Measurements from ENCODE around the gene MYO9A. TPM values are rescaled to one million over a fixed set of nuclear protein-coding genes. Genes with fewer than 3 reads are reported as not detected.
A peak's percentile ranks its signal among the peaks of the same experiment; 100 is the strongest.

Gene MYO9A
- total RNA-seq, 2 donors from 2014 or later, result 34.9 to 36.4 TPM

- H3K27ac ChIP-seq (ENCODE audit: low read depth, low read length), result no peak overlapping the region
- H3K9me3 ChIP-seq (ENCODE audit: control insufficient read depth, low read length), result no peaks in the 10 kb centered on the region
- peaks cover 68% of the 10 kb centered on the region for H3K27me3 ChIP-seq (ENCODE audit: control insufficient read depth, insufficient read depth, low read length, poor library complexity, severe bottlenecking)
- H3K4me3 Mint-ChIP-seq, result peak overlapping the region; percentile 9
- no peak overlapping the region for H3K27ac Mint-ChIP-seq
- TF ChIP-seq, protein P1, sequence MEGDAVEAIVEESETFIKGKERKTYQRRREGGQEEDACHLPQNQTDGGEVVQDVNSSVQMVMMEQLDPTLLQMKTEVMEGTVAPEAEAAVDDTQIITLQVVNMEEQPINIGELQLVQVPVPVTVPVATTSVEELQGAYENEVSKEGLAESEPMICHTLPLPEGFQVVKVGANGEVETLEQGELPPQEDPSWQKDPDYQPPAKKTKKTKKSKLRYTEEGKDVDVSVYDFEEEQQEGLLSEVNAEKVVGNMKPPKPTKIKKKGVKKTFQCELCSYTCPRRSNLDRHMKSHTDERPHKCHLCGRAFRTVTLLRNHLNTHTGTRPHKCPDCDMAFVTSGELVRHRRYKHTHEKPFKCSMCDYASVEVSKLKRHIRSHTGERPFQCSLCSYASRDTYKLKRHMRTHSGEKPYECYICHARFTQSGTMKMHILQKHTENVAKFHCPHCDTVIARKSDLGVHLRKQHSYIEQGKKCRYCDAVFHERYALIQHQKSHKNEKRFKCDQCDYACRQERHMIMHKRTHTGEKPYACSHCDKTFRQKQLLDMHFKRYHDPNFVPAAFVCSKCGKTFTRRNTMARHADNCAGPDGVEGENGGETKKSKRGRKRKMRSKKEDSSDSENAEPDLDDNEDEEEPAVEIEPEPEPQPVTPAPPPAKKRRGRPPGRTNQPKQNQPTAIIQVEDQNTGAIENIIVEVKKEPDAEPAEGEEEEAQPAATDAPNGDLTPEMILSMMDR (conservative IDR thresholded peaks at IDR 0.05), result no peak
- H3K9ac ChIP-seq (ENCODE audit: extremely low read depth, low read length, poor library complexity, severe bottlenecking), result no peak overlapping the region
- H3K4me3 ChIP-seq (ENCODE audit: low read length), result peak overlapping the region; percentile 48
- H3K4me1 ChIP-seq (ENCODE audit: control insufficient read depth, insufficient read depth, low read length), result peaks cover 10% of the 10 kb centered on the region
- peaks cover 8% of the 10 kb centered on the region for H3K36me3 Mint-ChIP-seq (ENCODE audit: low read depth)
- peaks cover 51% of the 10 kb centered on the region for H3K27me3 Mint-ChIP-seq (ENCODE audit: insufficient read depth)
- DNase-seq, result no peak
- peaks cover 14% of the 10 kb centered on the region for H3K4me1 Mint-ChIP-seq
- no peaks in the 10 kb centered on the region for H3K36me3 ChIP-seq (ENCODE audit: control insufficient read depth, insufficient read depth, low read length)
- WGBS, 2 experiments (ENCODE audit: insufficient coverage in 1 of 2, insufficient read length in 1 of 2), result 88 to 98% methylated on average over 3 of the region's 4 CpGs
- no peaks in the 10 kb centered on the region for H3K9me3 Mint-ChIP-seq
These were observed 23.5 kb upstream of the MYO9A start for GRCh38 chr15:72141171-72142084.

DNA sequence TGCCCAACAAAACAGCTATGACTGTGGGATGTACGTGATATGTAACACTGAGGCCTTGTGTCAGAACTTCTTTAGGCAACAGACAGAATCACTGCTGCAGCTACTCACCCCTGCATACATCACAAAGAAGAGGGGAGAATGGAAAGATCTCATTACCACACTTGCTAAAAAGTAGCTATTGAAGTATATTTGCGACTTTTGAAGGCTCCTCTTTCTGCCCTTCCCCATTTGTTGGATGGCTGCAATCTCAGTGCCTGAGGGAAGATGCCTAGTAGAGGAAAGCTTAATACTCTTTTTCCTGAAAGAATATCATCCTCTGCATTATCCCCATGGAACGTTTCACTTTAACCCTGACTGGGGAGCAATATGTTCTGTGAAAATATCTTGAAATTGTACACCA lies 22.1 kb upstream of the MYO9A start:
- peaks cover 8% of the 10 kb centered on the region for H3K36me3 Mint-ChIP-seq (ENCODE audit: low read depth)
- Histone ChIP-seq H3K4me3 (ENCODE audit: low read length) (no peak overlapping the region), H3K9me3 (ENCODE audit: control insufficient read depth, low read length) (no peaks in the 10 kb centered on the region), H3K27ac (ENCODE audit: low read depth, low read length) (no peak overlapping the region), H3K36me3 (ENCODE audit: control insufficient read depth, insufficient read depth, low read length) (no peaks in the 10 kb centered on the region), H3K27me3 (ENCODE audit: control insufficient read depth, insufficient read depth, low read length, poor library complexity, severe bottlenecking) (peaks cover 55% of the 10 kb centered on the region), H3K4me1 (ENCODE audit: control insufficient read depth, insufficient read depth, low read length) (peaks cover 10% of the 10 kb centered on the region), H3K9ac (ENCODE audit: extremely low read depth, low read length, poor library complexity, severe bottlenecking) (no peak overlapping the region)
- no peak overlapping the region for H3K27ac Mint-ChIP-seq
- H3K4me1 Mint-ChIP-seq, result peaks cover 12% of the 10 kb centered on the region
- 94 to 95% methylated on average over 2 to 3 of the region's 3 CpGs for WGBS, 2 experiments (ENCODE audit: insufficient coverage in 1 of 2, insufficient read length in 1 of 2)
- H3K4me3 Mint-ChIP-seq, result no peak overlapping the region
- TF ChIP-seq, protein P1 (conservative IDR thresholded peaks at IDR 0.05), result no peak
- peaks cover 44% of the 10 kb centered on the region for H3K27me3 Mint-ChIP-seq (ENCODE audit: insufficient read depth)
- no peaks in the 10 kb centered on the region for H3K9me3 Mint-ChIP-seq
- no peak for DNase-seq

- no peaks in the 10 kb centered on the region for H3K9me3 Mint-ChIP-seq
- Histone ChIP-seq H3K27ac (ENCODE audit: low read depth, low read length) (no peak overlapping the region), H3K27me3 (ENCODE audit: control insufficient read depth, insufficient read depth, low read length, poor library complexity, severe bottlenecking) (peaks cover 51% of the 10 kb centered on the region), H3K9ac (ENCODE audit: extremely low read depth, low read length, poor library complexity, severe bottlenecking) (no peak overlapping the region), H3K36me3 (ENCODE audit: control insufficient read depth, insufficient read depth, low read length) (no peaks in the 10 kb centered on the region), H3K9me3 (ENCODE audit: control insufficient read depth, low read length) (no peaks in the 10 kb centered on the region), H3K4me1 (ENCODE audit: control insufficient read depth, insufficient read depth, low read length) (peaks cover 10% of the 10 kb centered on the region), H3K4me3 (ENCODE audit: low read length) (no peak overlapping the region)
- no peak for DNase-seq
- no peak overlapping the region for H3K4me3 Mint-ChIP-seq
- peaks cover 40% of the 10 kb centered on the region for H3K27me3 Mint-ChIP-seq (ENCODE audit: insufficient read depth)
- peaks cover 8% of the 10 kb centered on the region for H3K36me3 Mint-ChIP-seq (ENCODE audit: low read depth)
- no peak overlapping the region for H3K27ac Mint-ChIP-seq
- 95 to 97% methylated on average over 3 to 4 of the region's 4 CpGs for WGBS, 2 experiments (ENCODE audit: insufficient coverage in 1 of 2, insufficient read length in 1 of 2)
- peaks cover 9% of the 10 kb centered on the region for H3K4me1 Mint-ChIP-seq
- TF ChIP-seq, protein P1 (conservative IDR thresholded peaks at IDR 0.05), result no peak
These were observed 21.7 kb upstream of the MYO9A start for GRCh38 chr15:72139667-72140066.

All from endodermal cell (in vitro differentiated cells).